ENCODE results near the gene BMF. TPM values are rescaled to one million over a fixed set of nuclear protein-coding genes. Genes with fewer than 3 reads are reported as not detected.
"Not testable (repeated sequence)": the region's sequence is repeated elsewhere in the genome, so short reads cannot be mapped to it uniquely, and the experiment has no call there.

Gene BMF
- 1 to 10 TPM; 7.7 to 8.4 TPM for total RNA-seq

- POLR2A ChIA-PET, result interaction anchor here (0.5 to 3.8 kb wide), 6 partner anchors 10 to 61 kb away, joined by 3 to 23 read pairs (median 4); no protein-coding TSS in a partner anchor
- CTCF ChIA-PET, result interaction anchor here (1.0 to 7.6 kb wide), 7 partner anchors 10 to 71 kb away, joined by 3 to 89 read pairs (median 6); no protein-coding TSS in a partner anchor
Measured at GRCh38 chr15:40108855-40109735, at the start of gene BMF. TSS of gene BMF (minus strand) at chr15:40108879. CDS start at chr15:40106086, 2,793 bp downstream.

- ChIA-PET POLR2A (no interaction called here), CTCF (no interaction called here)
Measured at GRCh38 chr15:40157778-40158447, 49.2 kb upstream of the BMF start.

- ChIA-PET POLR2A (no interaction called here), CTCF (no interaction called here)
Measured at GRCh38 chr15:40155270-40155910, 46.7 kb upstream of the BMF start.

GRCh38 chr15:40154821-40155220 is 46.1 kb upstream of the BMF start:
- CTCF ChIA-PET, POLR2A ChIA-PET: not testable (repeated sequence)

GRCh38 chr15:40151991-40152390 is 43.3 kb upstream of the BMF start:
- ChIA-PET POLR2A (no interaction called here), CTCF (no interaction called here)

GRCh38 chr15:40151499-40151898 is 42.8 kb upstream of the BMF start:
- POLR2A ChIA-PET, result no interaction called here
- CTCF ChIA-PET, result no interaction called here

- POLR2A ChIA-PET, result no interaction called here
Measured at GRCh38 chr15:40150163-40150925, 41.7 kb upstream of the BMF start.

GRCh38 chr15:40149339-40149738 is 40.7 kb upstream of the BMF start:
- CTCF ChIA-PET, result no interaction called here
- POLR2A ChIA-PET, result no interaction called here

More at GRCh38 chr15:40150163-40150925, 41.7 kb upstream of the BMF start:
- CTCF ChIA-PET, result no interaction called here

- POLR2A ChIA-PET, result no interaction called here
- CTCF ChIA-PET, result no interaction called here
Measured at GRCh38 chr15:40146037-40146436, 37.4 kb upstream of the BMF start.

- POLR2A ChIA-PET, result no interaction called here
- CTCF ChIA-PET, result no interaction called here
Measured at GRCh38 chr15:40142428-40142827, 33.7 kb upstream of the BMF start.

GRCh38 chr15:40138201-40138570 is 29.5 kb upstream of the BMF start:
- CTCF ChIA-PET, POLR2A ChIA-PET: not testable (repeated sequence)

- POLR2A ChIA-PET, result no interaction called here
- CTCF ChIA-PET, result no interaction called here
Measured at GRCh38 chr15:40137303-40138200, 28.9 kb upstream of the BMF start.

- ChIA-PET POLR2A (no interaction called here), CTCF (no interaction called here)
Measured at GRCh38 chr15:40136470-40137302, 28.0 kb upstream of the BMF start.

GRCh38 chr15:40135846-40136450 is 27.3 kb upstream of the BMF start:
- POLR2A ChIA-PET, CTCF ChIA-PET: not testable (repeated sequence)

- POLR2A ChIA-PET, result no interaction called here
- CTCF ChIA-PET, result no interaction called here
Measured at GRCh38 chr15:40134885-40135284, 26.2 kb upstream of the BMF start.

GRCh38 chr15:40133544-40133943 is 24.9 kb upstream of the BMF start:
- CTCF ChIA-PET, result no interaction called here
- POLR2A ChIA-PET, result no interaction called here

GRCh38 chr15:40130799-40131502 is 22.3 kb upstream of the BMF start:
- CTCF ChIA-PET, result no interaction called here
- POLR2A ChIA-PET, result no interaction called here

Measured in activated CD8-positive, alpha-beta memory T cell treated with anti-CD3 and anti-CD28 coated beads for 36 hours (primary cell).